Middle frontal gyrus (tissue), 1 donor: ENCODE data around the gene MROH7.

Source experiments
- DNase-seq: peaks from one replicate; pipeline ENCODE4 v3.0.0-alpha.2; 2015; ENCODE audit warnings: low spot score; ENCODE audit errors: extremely low spot score

MROH7 gene

GRCh38 chr1:54695764-54696163 lies 54.2 kb downstream of the MROH7 start:
- no peak for DNase-seq

GRCh38 chr1:54696262-54696661 lies 54.7 kb downstream of the MROH7 start:
- no peak for DNase-seq

- no peak for DNase-seq
These were observed 56.3 kb downstream of the MROH7 start for GRCh38 chr1:54697896-54698295.

GRCh38 chr1:54698346-54698745 lies 56.8 kb downstream of the MROH7 start:
- DNase-seq = no peak

GRCh38 chr1:54699936-54700525 lies 58.4 kb downstream of the MROH7 start:
- no peak for DNase-seq

- no peak for DNase-seq
These were observed 59.5 kb downstream of the MROH7 start for GRCh38 chr1:54701066-54701465.

GRCh38 chr1:54701996-54702395 lies 60.4 kb downstream of the MROH7 start:
- no peak for DNase-seq

- DNase-seq = no peak
These were observed 61.9 kb downstream of the MROH7 start for GRCh38 chr1:54703471-54703870.

GRCh38 chr1:54705153-54705552 lies 63.6 kb downstream of the MROH7 start:
- no peak for DNase-seq

GRCh38 chr1:54706419-54706818 lies 64.8 kb downstream of the MROH7 start:
- DNase-seq = no peak

- DNase-seq = no peak
These were observed 66.8 kb downstream of the MROH7 start for GRCh38 chr1:54708385-54708784.

GRCh38 chr1:54709547-54710292 lies 68.1 kb downstream of the MROH7 start:
- DNase-seq = no peak

GRCh38 chr1:54710434-54710833 lies 68.8 kb downstream of the MROH7 start:
- DNase-seq = no peak

GRCh38 chr1:54710841-54711240 lies 69.3 kb downstream of the MROH7 start:
- no peak for DNase-seq

- no peak for DNase-seq
These were observed 70.0 kb downstream of the MROH7 start for GRCh38 chr1:54711536-54711935.

GRCh38 chr1:54714881-54715492 lies 73.4 kb downstream of the MROH7 start:
- DNase-seq = no peak

GRCh38 chr1:54715493-54716298 lies 74.1 kb downstream of the MROH7 start, which contains the start of gene TTC4:
TSS of gene TTC4 (plus strand) at chr1:54715861. CDS start at chr1:54715909, 48 bp downstream.
- DNase-seq = peak; percentile 65

GRCh38 chr1:54716299-54717047 lies 74.9 kb downstream of the MROH7 start:
- no peak for DNase-seq

GRCh38 chr1:54721719-54722118 lies 80.1 kb downstream of the MROH7 start:
- no peak for DNase-seq

GRCh38 chr1:54723985-54724384 lies 82.4 kb downstream of the MROH7 start:
- no peak for DNase-seq

GRCh38 chr1:54724771-54725170 lies 83.2 kb downstream of the MROH7 start:
- no peak for DNase-seq
